ENCODE data around the gene TYW3.

Gene TYW3

GRCh38 chr1:74732960-74733603 lies at the start of gene TYW3, which contains the start of gene CRYZ:
TYW3 (plus strand) TSS chr1:74733152; CDS start chr1:74733245, 93 bp downstream.
CRYZ (minus strand) TSS chr1:74733050; CDS start chr1:74724821, 8,229 bp downstream.
- peak; percentile 93 for DNase-seq

- no peak for DNase-seq
These were observed 49.3 kb upstream of the TYW3 start for GRCh38 chr1:74683656-74684055.

GRCh38 chr1:74684301-74684700 lies 48.7 kb upstream of the TYW3 start:
- no peak for DNase-seq

- DNase-seq: no peak
These were observed 46.0 kb upstream of the TYW3 start for GRCh38 chr1:74686928-74687327.

GRCh38 chr1:74689621-74690363 lies 43.2 kb upstream of the TYW3 start:
- peak; percentile 61 for DNase-seq

GRCh38 chr1:74690364-74690696 lies 42.6 kb upstream of the TYW3 start:
- no peak for DNase-seq

GRCh38 chr1:74690909-74691308 lies 42.0 kb upstream of the TYW3 start:
- no peak for DNase-seq

- no peak for DNase-seq
These were observed 39.5 kb upstream of the TYW3 start for GRCh38 chr1:74693473-74693872.

GRCh38 chr1:74697832-74698231 lies 35.1 kb upstream of the TYW3 start:
- no peak for DNase-seq

- DNase-seq: no peak
These were observed 33.6 kb upstream of the TYW3 start for GRCh38 chr1:74699331-74699730.

GRCh38 chr1:74703386-74704182 lies 29.4 kb upstream of the TYW3 start:
- no peak for DNase-seq

GRCh38 chr1:74712881-74713280 lies 20.1 kb upstream of the TYW3 start:
- DNase-seq: no peak

- DNase-seq: no peak
These were observed 19.1 kb upstream of the TYW3 start for GRCh38 chr1:74713849-74714248.

GRCh38 chr1:74714429-74715235 lies 18.3 kb upstream of the TYW3 start:
- no peak for DNase-seq

- DNase-seq: no peak
These were observed 17.8 kb upstream of the TYW3 start for GRCh38 chr1:74715236-74715502.

GRCh38 chr1:74715806-74716205 lies 17.1 kb upstream of the TYW3 start:
- DNase-seq: no peak

GRCh38 chr1:74716822-74717221 lies 16.1 kb upstream of the TYW3 start:
- no peak for DNase-seq

- no peak for DNase-seq
These were observed 15.3 kb upstream of the TYW3 start for GRCh38 chr1:74717626-74718025.

GRCh38 chr1:74726063-74726462 lies 6.9 kb upstream of the TYW3 start:
- DNase-seq: no peak

- no peak for DNase-seq
These were observed 4.2 kb upstream of the TYW3 start for GRCh38 chr1:74728736-74729135.

- DNase-seq: no peak
These were observed 3.0 kb upstream of the TYW3 start for GRCh38 chr1:74729741-74730478.

GRCh38 chr1:74731399-74732052 lies 1.4 kb upstream of the TYW3 start:
- no peak for DNase-seq

Data from CD4-positive, alpha-beta T cell treated with Interleukin-4 for 4 hours (primary cell).